NB4 (cell line): ENCODE data around the gene C10orf62.

Experiments
- POLR2A ChIP-seq: IDR thresholded peaks from 2 replicates; pipeline ENCODE4 v1.6.1; 2011; ENCODE audit warnings: mild to moderate bottlenecking; ENCODE audit not compliant: insufficient read length; ENCODE audit errors: extremely low read depth
- TF ChIP-seq, protein P1 (sequence below): IDR thresholded peaks from one replicate; pipeline ENCODE4 v1.5.1; 2012; ENCODE audit warnings: low read depth, low read length

GRCh38 chr10:97546456-97547270 lies 42.9 kb upstream of the C10orf62 start:
- TF ChIP-seq, protein P1, sequence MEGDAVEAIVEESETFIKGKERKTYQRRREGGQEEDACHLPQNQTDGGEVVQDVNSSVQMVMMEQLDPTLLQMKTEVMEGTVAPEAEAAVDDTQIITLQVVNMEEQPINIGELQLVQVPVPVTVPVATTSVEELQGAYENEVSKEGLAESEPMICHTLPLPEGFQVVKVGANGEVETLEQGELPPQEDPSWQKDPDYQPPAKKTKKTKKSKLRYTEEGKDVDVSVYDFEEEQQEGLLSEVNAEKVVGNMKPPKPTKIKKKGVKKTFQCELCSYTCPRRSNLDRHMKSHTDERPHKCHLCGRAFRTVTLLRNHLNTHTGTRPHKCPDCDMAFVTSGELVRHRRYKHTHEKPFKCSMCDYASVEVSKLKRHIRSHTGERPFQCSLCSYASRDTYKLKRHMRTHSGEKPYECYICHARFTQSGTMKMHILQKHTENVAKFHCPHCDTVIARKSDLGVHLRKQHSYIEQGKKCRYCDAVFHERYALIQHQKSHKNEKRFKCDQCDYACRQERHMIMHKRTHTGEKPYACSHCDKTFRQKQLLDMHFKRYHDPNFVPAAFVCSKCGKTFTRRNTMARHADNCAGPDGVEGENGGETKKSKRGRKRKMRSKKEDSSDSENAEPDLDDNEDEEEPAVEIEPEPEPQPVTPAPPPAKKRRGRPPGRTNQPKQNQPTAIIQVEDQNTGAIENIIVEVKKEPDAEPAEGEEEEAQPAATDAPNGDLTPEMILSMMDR = no peak
- TF ChIP-seq POLR2A = no peak
